Hematopoietic multipotent progenitor cell treated with erythropoietin and hydrocortisone succinate and interleukin-3 and kit ligand, for 17 days (in vitro differentiated cells): ENCODE results near the gene LMO3.
"Not testable (repeated sequence)": the region's sequence is repeated elsewhere in the genome, so short reads cannot be mapped to it uniquely, and the experiment has no call there.

ENCODE experiments used
- DNase-seq: peaks from one replicate; pipeline ENCODE4 v3.0.0-alpha.2; 2015; ENCODE audit warnings: low spot score

The LMO3 gene

DNA sequence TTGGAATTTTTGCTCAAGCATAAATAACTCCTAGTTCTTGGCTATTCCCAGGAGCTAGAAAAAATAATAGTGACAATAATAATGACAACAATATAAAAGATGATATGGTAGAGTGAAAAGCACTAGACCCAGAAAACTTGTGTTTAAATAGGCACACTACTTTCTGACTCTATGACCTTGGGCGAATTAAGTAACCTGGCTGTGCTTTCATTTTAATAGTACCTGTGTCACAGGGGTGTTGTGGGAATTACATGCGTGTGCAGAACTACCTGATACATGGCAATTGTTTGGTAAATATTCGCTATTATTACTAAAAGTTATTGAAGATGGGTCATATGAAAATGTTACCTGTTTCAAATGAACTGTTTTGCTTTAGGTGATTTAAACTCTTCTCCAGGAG, 60.1 kb downstream of the LMO3 start:
- no peak for DNase-seq

DNA sequence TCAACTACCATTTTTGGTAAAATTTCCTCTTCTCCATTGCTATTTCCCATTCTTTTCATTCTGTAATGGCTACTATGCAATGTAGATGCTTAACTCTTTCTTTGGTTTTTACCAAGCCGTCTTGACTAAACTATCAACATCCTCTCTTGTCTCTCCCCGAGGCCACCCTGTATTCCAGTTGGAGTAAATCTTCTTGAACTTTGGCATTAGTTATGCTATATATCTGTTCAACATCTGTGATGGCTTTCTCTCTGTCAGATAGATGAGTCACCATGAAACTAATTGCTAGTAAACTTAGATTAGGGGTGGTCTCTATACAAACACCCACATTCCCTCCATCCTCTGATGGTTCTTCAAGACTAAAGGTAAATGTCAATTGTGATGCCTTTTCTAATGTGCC, 63.4 kb downstream of the LMO3 start:
- DNase-seq, result no peak

DNA sequence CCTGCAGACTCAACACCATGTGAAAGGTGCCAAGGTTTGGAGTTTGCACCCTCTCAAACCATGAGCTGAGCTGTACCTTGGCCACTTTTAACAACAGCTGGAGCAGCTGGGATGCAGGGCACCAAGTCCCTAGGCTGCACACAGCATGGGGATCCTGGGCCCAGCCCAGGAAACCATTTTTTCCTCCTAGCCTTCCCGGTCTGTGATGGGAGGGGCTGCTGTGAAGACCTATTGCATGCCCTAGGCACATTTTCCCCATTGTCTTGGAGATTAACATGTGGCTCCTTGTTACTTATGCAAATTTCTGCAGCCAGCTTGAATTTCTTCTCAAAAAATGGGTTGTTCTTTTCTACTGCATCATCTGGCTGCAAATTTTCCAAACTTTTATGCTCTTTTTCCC, 68.3 kb downstream of the LMO3 start:
- not testable (repeated sequence) for DNase-seq

DNA sequence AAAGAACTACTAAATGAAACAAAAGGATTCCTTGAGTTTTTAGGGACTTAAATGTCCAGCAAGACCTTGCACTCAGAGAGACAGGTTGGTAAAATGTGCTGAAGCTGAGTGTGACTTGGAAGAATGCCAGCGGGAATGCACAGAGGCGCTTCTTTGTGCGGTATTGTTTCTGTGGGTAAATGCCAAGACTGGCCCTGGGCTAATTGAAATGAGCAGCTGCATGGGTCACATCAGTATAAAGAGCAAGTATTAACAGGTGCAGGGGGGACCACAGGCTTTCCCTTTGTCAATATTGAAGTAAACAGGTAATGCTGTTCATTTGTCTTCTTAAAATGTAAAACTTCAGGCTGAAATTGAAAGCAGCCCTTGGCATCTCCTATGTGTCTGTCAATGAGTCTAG, 74.3 kb downstream of the LMO3 start:
- DNase-seq, result no peak

DNA sequence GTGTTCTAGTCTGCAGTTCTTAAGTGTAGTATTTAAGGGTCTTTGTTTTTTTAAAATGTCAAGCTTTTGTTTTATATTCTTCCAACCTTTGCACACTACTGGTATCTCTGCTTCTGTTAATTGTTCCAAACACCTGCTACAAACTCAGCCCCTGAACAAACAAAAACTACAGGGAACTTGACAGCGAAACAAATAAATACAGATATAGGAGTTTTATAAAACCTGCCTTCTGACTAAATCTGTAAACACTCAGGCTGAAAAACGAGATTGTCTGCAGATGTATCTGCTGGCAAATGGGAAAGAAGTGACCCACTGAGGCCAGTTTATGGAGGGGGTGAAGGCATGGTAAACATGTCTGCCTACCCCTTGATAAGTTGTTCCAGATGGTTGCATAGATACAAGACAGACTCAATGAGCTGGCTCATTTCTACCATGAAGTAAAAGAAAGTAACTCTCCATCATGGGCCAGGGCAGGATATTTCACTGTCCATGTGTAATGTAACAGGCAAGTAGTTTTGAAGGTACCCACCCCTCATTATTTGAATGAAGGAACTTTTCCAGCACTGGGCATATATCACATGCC, 75.6 kb downstream of the LMO3 start:
- no peak for DNase-seq

DNA sequence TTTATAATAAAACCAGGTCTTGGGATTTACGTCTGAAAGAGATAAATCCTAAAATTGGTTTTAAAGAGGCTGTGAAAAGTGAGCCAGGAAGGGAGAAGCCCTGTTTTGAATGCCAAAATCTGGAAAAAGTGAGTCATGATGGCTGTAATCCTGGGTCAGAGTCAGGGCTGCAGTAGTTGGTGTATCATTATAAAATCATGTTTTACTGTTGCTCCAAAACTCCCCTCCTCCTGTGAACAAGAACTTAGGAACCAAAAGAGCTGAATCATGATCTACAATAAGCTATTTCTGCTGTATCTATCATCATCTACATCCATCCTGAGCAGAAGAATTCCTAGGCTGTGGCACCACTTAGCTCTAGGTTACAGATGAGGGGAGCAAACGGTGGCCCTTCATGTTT, 79.3 kb downstream of the LMO3 start:
- DNase-seq, result no peak

DNA sequence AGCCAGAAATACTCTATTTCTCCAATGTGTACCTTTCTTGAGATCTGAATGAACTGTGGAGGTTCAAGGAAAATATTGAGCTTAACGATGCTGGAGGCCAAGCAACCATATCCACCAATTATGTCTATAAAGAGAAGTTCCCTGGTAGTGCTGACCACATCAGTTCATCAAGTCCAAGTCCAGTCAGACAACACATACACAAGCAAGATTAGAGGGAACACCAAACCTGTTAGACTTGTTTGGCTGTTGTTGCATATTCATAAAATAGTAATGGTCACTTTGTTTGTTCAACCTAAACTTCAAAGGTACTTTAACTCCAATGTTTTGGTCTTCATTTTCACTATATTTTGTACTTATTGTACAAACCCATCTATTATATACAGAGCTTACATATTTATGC, 81.6 kb downstream of the LMO3 start:
- DNase-seq, result no peak

DNA sequence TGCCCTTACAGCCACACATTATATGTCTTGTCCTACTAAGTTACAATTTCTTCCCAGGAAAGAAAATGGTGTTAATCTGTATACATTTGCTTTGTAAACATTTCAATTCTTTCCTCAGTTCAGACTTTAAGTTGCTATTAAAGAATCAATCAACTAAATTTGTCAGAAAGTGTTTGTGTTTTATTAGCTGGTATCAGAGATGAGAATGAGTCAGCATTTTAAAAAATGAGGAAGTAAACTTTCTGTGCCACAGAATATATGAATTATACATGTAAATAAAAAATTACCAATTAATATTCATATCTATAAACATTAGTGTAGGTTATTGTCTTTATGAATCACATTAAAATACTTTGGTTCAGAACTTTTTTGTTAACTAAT, 82.0 kb downstream of the LMO3 start:
- DNase-seq, result no peak

DNA sequence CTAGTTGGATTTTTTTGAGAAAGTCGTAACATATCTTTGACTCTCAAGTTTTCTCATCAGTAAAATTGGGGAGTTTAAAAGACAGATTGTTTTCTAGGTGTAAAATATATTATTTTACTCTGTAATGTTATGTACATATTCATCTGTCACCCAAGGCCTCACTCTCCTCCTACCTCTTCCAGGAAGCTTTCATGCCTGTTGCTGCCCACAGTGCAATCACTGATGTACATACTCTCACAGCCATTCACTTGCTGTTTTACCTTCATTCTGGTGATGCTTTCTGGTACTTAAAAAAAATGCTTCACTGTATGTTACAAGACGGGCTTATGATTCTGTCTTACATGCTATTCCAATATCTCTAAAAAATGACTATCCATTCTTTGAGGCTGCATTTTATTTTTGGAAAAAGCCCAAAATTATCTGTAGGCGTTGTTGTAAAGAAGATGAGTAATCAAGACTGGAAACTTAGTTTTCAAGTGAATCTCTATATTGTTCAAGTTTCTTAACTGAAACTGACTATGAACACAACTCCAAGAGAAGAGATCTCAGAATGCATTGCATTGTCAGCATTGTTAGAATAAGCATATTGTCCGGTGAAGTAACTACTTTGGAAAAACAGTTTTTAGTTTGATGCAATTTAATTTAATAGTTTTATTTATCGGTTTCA, 82.5 kb downstream of the LMO3 start:
- DNase-seq, result no peak

DNA sequence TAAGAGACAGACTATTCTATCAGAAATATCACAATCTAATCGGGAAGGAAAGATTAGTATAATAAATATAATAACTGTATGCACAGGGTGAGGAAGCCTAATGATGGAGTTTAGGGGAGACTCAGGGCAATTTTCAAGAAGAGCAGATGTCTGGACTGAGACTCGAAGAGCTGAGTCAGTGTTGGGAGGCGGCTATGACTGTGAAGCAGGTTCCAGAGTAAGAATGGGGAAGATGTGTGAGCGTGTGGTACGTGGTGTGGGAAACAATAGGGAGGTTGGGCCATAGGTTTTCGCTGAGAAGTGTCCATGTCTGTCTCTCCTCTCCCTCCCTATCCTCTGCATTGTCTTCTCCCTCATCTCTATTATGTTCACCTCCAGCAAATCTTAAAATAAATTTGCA, 85.6 kb downstream of the LMO3 start:
- DNase-seq, result no peak

DNA sequence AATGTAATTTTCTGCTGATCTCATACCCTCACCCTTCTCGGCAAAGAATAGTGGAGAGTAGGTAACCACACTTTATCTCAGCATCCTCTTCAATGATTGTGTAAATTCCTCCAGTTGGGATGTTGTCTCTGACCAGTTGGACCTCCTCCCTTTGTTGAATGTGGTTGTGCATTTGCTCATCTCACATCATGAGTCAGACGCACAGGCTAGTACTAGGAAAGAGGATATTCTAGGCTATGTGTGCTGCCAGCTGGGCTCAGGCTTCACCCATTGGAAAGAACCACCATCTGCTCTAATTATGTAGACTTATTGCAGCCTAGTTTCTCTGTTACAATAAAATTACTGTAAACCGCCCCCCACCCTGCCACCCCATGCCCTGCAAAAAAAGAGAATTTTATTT, 90.3 kb downstream of the LMO3 start:
- DNase-seq, result no peak

DNA sequence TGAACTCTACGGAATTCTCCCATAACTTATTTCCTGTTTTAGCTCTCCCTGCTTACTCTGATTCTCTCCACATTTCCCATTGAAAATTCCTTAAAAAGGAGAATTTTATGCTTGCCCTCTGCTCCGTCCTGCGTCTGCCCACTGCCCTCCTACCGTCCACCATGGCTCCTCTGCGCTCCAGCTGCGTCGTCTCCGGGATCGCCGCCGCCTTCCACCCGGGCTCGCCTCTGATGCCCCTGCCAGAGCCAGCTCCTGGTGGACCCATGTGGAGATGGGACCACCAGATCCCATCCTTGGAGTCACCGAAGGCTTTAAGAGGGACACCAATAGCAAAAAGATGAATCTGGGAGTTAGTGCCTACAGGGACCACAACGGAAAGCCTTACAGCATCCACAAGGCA, 92.7 kb downstream of the LMO3 start:
- DNase-seq, result no peak

DNA sequence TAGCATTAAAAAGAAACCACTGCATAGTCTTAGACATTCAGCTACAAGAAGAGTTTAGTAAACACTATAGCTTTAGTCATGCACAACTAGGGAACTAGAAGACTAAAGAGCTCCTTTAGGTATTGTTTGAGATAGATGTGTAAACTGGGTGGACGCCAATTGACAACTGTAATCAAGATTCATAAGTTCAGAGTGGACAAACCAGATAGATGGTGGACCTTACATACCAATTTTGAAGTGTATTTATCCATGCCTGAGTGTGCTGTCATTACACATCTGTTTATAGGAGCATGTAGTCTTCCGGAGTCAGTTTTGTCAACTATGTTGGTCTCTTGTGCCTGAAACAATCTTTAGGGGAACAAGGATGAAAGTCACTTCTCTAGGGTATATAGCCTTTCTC, 96.6 kb downstream of the LMO3 start:
- no peak for DNase-seq

DNA sequence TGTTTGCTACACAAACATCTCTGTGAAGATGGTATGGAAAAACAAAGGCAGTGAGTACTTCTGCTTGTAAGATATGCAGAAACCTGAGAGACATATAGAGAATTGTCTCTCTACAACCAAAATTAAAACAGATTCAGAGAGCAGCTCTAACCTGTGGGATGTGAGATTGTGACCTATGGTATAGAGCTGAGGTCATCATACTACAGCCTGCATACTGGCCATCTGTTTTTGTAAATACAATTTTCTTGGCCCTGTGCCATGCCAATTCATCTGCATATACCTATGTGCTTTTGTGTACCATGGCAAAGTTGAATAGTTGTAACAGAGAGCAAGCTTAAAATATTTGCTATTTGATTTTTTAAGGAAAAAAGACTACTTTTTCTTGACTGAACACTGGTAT, 99.6 kb downstream of the LMO3 start:
- DNase-seq, result no peak

DNA sequence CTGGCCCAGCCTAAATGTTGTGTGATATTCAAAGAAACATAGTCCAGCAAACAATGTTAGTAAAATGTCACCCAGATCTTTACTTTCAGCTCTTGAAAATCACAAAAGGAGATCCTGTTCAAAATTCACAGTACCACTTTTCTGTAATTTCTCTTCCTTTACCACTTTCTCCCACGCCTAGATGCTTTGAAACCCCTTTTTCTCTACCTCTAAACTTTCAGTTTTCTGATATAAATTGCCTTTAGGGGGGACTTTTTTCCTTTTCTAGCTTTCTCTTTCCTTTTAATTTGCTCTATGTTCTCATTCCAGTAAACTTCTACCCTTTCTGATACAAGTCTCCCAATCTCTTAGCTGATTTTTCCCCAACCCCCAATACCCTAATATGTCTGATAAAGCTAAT, 101.8 kb downstream of the LMO3 start:
- no peak for DNase-seq

DNA sequence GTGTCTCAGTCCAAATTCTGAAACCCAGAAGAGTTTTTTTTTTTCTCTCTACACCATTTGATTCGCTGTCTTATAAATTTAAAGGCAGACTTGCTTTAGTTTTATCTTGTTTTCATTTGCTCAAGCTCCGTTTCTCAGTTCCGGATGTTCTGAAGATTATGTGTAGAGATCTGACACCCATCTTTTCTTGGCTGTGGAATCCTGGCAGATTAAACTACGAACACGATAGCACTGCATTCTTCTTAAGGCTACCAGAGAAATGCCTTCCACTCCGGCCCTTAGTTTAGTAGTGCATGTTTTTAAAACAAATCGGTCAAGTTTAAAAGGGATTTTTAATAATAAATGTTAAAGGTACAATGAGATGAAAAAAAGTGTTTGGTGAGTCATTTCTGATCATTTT, 106.4 kb downstream of the LMO3 start:
- DNase-seq, result no peak
